Omental fat pad (tissue), 4 donors: ENCODE results near the gene CEACAM4. TPM values are rescaled to one million over a fixed set of nuclear protein-coding genes. Genes with fewer than 3 reads are reported as not detected.

Experiments
- ATAC-seq: fragments of 150-250 bp; one replicate; pipeline ENCODE4 v1.9.1; 2016; ENCODE audit warnings: mild to moderate bottlenecking, moderate library complexity; ENCODE audit not compliant: low FRiP score
- DNase-seq: peaks from one replicate; pipeline ENCODE4 v3.0.0-alpha.2; 2019; ENCODE audit warnings: low spot score
- CTCF ChIP-seq, 3 donors: fragments of 450-650 bp; IDR thresholded peaks; one replicate each; pipeline ENCODE4 v1.5.1; 2016 to 2017; ENCODE audit warnings: antibody characterized with exemption in 3 of 3, mild to moderate bottlenecking in 3 of 3, moderate library complexity in 2 of 3
- total RNA-seq, 4 donors: library from RNA; depleted of rRNA; stranded (reverse); fragments of >200 nt; gene quantifications; one replicate each; pipeline ENCODE4 v1.1.0, GENCODE V29; 2016

Gene CEACAM4
- total RNA-seq, 4 donors from 2014 or later = 1.7 to 9.0 (median 2.6) TPM; not detected in 1

- ATAC-seq = no peak
- no peak for DNase-seq
- TF ChIP-seq CTCF (IDR thresholded peaks at IDR 0.05) = no peak
These were observed 596 bp downstream of the CEACAM4 start for GRCh38 chr19:41626278-41626677.

DNA sequence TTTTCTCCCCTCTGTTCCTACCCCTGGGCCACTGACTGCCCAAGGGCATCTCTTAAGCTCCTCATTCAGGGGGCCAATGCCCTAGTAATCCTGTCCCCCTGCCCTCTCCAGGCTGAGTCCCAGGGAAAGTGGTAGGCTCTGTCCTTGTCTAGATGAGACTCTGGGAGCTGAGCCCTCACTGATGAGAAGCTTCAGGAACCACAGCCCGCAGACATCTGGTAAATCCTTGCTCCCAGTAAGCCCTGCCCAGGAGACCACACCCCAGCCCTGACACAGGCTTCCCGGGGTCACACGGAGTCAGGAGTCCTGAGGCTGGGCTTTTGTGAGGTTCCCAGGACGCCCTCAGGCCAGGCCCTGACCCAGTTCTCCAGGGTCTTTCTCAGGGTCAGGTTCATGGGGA lies 1.9 kb downstream of the CEACAM4 start:
- no peak for DNase-seq
- no peak for TF ChIP-seq CTCF (IDR thresholded peaks at IDR 0.05)

DNA sequence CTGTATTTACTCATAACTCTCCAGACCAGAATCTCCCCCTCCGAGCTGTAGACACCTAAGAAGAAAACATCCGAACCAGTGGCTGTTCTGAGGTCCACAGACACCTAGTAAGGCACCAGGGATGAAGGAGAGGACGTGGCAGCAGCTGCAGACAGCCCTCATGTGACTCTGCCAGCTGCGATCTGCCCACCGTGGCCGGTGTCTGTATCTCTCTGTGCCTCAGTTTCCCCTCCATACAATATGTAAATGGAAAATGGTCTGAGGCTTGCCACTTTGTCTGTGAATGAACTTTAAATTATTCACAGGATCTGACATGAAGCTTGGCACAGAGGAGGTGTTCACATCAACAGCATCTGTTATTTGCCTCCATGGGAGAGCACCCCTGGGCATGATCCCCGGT lies 2.4 kb downstream of the CEACAM4 start:
- no peak for TF ChIP-seq CTCF (IDR thresholded peaks at IDR 0.05)
- ATAC-seq (no peak), DNase-seq (no peak)

More for the DNA sequence above, 1.9 kb downstream of the CEACAM4 start:
- no peak for ATAC-seq

DNA sequence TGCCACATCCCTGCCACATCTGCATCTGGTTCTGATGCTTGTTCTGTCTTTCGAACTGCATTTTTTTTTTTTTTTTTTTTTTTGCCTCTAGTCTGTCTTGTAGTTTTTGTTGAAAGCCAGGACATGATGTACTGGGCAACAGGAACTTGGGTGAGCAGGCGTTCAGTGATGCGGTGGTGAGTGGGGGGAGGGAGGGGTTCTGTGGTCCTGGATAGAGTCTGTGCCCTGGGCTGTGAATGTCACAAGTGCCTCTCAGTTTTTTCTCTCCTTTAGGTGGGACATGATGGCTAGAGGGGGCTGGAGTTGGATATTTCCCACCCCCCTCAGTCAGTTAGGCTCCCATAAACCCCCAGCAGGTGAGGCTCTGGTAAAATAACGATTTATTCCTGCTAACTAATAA lies 3.5 kb downstream of the CEACAM4 start:
- ATAC-seq = no peak
- DNase-seq = no peak
- TF ChIP-seq CTCF (IDR thresholded peaks at IDR 0.05) = no peak

- DNase-seq = no peak
- no peak for ATAC-seq
- no peak for TF ChIP-seq CTCF (IDR thresholded peaks at IDR 0.05)
These were observed 5.2 kb downstream of the CEACAM4 start for GRCh38 chr19:41621654-41622053.

DNA sequence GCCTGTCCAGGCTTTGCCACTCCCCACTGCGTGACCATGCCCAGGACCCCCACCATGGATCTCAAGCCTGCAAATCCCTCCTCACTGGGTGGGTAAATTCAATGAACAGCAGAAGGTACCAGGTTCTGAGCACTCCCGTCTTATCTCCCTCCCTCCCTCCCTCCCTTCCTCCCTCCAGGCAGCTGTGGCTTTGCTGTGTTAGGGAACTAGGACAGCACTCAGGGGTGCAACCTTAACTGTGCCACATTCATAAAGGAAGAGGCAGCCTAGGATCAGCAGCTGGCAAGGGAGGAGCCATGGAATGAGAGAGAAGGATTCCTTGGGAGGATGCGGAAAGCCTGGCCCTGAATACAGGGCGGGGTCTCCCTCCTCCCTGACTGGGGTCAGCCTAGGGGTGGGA lies 5.6 kb downstream of the CEACAM4 start:
- no peak for TF ChIP-seq CTCF (IDR thresholded peaks at IDR 0.05)
- no peak for ATAC-seq
- DNase-seq = no peak

DNA sequence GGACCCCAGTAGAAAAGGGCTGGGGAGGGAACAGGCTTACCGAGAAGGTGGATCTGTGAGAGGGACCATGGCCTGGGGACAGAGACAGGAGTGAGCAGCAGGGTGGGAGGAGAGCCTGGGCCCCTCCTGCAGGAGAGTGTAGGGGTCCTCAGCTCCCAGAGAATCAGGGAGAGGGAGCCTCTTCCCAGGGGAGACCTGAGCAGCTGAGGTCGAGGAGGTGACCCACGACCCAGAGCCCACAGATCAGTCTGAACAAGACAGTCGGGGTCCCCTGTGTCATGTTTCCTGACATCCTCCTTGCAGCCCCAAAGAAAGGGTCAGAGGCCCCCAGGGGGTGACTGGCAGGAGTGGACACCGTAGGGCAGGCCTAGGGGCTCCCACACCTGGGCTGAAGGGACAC lies 6.7 kb downstream of the CEACAM4 start:
- ATAC-seq = no peak
- TF ChIP-seq CTCF (IDR thresholded peaks at IDR 0.05) = no peak
- no peak for DNase-seq
